ENCODE measurements around the gene AKAP5.

Gene AKAP5, protein sequence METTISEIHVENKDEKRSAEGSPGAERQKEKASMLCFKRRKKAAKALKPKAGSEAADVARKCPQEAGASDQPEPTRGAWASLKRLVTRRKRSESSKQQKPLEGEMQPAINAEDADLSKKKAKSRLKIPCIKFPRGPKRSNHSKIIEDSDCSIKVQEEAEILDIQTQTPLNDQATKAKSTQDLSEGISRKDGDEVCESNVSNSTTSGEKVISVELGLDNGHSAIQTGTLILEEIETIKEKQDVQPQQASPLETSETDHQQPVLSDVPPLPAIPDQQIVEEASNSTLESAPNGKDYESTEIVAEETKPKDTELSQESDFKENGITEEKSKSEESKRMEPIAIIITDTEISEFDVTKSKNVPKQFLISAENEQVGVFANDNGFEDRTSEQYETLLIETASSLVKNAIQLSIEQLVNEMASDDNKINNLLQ

DNA sequence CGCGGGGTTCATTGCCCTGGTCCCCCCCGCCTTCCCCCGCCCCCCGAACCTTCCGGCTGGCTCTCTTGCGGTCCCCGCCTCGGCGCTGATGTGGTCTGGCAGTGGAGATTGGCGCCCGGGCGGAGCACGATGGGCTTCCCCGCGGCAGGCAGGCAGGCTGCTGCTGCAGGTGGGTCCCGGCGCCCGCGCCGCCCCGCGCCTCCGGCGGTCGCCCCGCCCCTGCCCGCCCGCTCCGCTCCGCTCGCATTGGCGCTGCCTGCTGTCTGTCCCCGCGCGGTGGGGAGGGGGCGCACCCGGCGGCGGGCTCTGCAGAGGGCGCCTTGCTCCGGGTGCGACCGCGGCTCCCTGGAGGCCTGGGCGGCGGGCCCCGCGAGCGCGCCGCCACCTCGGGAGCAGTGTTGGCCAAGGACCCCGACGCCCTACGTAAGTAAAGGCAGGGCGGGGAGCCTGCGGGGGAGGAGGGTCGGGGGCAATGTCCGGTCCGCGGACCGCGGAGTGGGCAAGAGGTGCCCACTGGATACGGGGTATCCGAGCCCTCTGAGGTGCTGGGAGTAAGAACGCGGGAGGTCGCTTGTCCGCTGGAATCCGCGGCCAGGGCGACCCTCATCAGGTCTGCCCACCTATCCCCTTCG, at the start of gene AKAP5:
Gene AKAP5 (plus strand): TSS at position 309 of the 632 bp plus-strand sequence. CDS start 2,896 bp downstream, outside the sequence.
- peaks cover 14% of the 10 kb centered on the region for H3K4me1 ChIP-seq
- peaks cover 6% of the 10 kb centered on the region; the same call in 1 of the 2 replicates for H3K27me3 ChIP-seq
- TF ChIP-seq Cebpa-rat (IDR thresholded peaks at IDR 0.05): no peak
- H3K9me3 ChIP-seq: no peaks in the 10 kb centered on the region
- H3K4me2 ChIP-seq: peak within 1 kb of the TSS; percentile 86
- H3K36me3 ChIP-seq: peaks cover 18% of the 10 kb centered on the region
- peak within 1 kb of the TSS; percentile 57 for H3K9ac ChIP-seq
- peaks cover 47% of the 10 kb centered on the region for H4K20me1 ChIP-seq
- H3K27ac ChIP-seq: no peak within 1 kb of the TSS
- H3K4me3 ChIP-seq: peak within 1 kb of the TSS; percentile 66

DNA sequence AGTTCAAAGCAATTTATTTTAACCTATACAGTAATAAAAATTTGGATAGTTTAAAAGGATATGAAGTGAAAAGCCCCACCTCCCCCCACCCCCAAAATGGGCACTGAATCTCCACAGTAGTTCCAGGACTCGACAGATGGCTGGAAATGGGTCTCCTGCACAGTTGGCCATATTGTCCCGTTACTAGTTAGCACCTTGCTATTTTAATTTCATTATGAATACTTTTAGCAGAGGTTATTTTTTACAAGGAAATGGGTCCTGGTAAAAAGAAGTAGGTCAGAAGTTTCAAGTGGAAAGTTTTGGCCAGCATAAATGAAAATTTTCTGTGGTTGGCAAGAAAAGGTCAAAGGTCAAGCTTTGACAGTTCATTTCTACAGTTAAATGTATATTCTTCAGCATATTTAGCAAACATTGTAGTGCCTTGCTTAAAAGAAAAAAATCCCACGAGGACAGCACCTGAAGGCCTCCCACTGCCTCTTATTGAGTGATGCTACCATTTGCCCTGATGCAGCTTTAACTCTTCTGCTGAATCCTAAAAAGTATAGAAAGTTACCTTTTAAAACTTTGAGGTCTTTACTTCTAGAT, 48.9 kb upstream of the AKAP5 start:
- no peaks in the 10 kb centered on the region for H3K9me3 ChIP-seq
- peaks cover 100% of the 10 kb centered on the region for H3K36me3 ChIP-seq
- no peak overlapping the region for H3K4me2 ChIP-seq
- H3K27ac ChIP-seq: no peak overlapping the region
- TF ChIP-seq Cebpa-rat (IDR thresholded peaks at IDR 0.05): no peak
- H4K20me1 ChIP-seq: no peaks in the 10 kb centered on the region
- no peak overlapping the region for H3K4me3 ChIP-seq
- no peaks in the 10 kb centered on the region for H3K4me1 ChIP-seq
- H3K9ac ChIP-seq: no peak overlapping the region
- H3K27me3 ChIP-seq: no peaks in the 10 kb centered on the region

DNA sequence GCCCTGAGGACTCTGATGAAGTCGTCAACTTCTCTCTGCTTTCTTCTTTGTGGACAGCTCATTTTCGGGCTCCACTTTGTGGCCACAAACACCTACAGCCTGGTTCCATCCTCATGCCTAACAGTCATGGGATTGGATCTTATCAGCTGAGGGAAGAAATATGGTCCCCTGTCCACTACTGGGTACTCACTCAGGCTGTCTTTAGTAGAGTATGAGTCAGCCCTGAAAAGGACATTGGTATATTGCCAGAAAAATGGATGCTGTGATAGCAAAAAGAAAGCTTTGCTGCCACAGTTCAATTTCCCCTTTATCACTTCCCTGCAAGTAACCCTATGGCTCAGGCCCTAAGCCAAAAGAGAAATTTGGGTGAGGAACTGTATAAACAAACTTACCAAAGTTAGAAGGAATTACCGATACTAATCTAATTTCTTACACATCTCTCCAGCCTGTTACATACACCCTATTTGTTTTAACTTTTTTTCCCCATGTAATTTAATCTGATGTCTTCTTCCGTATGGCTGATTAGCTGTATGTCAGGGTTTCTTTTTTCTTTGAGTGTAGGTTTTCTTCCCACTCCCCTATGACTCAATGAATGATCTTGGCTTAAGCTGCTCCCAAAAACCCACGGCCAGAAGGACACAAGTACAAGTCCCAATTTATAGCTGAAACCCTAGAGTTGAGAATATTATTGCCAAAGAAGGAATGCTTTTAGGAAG, 48.1 kb upstream of the AKAP5 start:
- no peak overlapping the region for H3K4me2 ChIP-seq
- no peak for TF ChIP-seq Cebpa-rat (IDR thresholded peaks at IDR 0.05)
- H3K4me1 ChIP-seq: no peaks in the 10 kb centered on the region
- H3K27ac ChIP-seq: no peak overlapping the region
- H3K36me3 ChIP-seq: peaks cover 99% of the 10 kb centered on the region
- no peaks in the 10 kb centered on the region for H3K9me3 ChIP-seq
- no peaks in the 10 kb centered on the region for H4K20me1 ChIP-seq
- H3K4me3 ChIP-seq: no peak overlapping the region
- no peaks in the 10 kb centered on the region for H3K27me3 ChIP-seq
- H3K9ac ChIP-seq: no peak overlapping the region

DNA sequence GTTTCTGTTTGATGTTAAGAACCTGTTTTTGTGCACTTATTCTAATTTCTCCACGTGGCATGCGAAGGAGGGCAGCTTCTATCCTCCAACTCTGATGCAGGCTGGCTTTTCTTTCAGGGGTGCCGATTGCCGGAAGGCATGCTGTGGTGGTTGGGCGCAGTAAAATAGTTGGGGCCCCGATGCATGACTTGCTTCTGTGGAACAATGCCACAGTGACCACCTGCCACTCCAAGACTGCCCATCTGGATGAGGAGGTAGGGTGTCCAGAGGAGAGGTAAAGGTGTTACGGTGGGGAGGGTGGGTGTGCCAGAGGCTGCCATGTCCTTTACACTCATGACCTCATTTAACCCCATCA, 47.6 kb upstream of the AKAP5 start:
- Histone ChIP-seq H4K20me1 (no peaks in the 10 kb centered on the region), H3K27ac (no peak overlapping the region), H3K9ac (no peak overlapping the region), H3K4me2 (no peak overlapping the region), H3K9me3 (no peaks in the 10 kb centered on the region), H3K4me3 (no peak overlapping the region), H3K36me3 (peaks cover 99% of the 10 kb centered on the region), H3K4me1 (no peaks in the 10 kb centered on the region), H3K27me3 (no peaks in the 10 kb centered on the region)
- no peak for TF ChIP-seq Cebpa-rat (IDR thresholded peaks at IDR 0.05)

DNA sequence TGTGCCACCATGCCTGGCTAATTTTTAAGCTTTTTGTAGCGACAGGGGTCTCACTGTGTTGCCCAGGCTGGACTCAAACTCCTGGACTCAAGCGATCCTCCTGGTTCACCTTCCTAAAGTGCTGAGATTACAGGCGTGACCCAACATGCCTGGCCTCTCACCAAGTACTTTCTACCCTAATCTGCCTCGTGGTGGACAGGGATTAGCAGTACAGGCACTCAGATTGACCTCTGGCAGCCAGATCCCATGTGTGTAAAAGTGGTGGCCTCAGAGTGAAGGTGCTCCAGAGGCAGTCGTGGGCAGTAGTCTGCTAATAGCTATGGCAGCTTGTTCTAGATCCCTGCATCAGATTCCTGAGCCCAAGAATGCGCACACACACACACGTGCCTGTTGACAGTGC, 46.3 kb upstream of the AKAP5 start:
- Histone ChIP-seq H3K9me3 (no peaks in the 10 kb centered on the region), H4K20me1 (no peaks in the 10 kb centered on the region), H3K36me3 (peaks cover 99% of the 10 kb centered on the region), H3K4me2 (no peak overlapping the region), H3K9ac (no peak overlapping the region), H3K4me3 (no peak overlapping the region), H3K27ac (no peak overlapping the region), H3K27me3 (no peaks in the 10 kb centered on the region), H3K4me1 (no peaks in the 10 kb centered on the region)
- no peak for TF ChIP-seq Cebpa-rat (IDR thresholded peaks at IDR 0.05)

DNA sequence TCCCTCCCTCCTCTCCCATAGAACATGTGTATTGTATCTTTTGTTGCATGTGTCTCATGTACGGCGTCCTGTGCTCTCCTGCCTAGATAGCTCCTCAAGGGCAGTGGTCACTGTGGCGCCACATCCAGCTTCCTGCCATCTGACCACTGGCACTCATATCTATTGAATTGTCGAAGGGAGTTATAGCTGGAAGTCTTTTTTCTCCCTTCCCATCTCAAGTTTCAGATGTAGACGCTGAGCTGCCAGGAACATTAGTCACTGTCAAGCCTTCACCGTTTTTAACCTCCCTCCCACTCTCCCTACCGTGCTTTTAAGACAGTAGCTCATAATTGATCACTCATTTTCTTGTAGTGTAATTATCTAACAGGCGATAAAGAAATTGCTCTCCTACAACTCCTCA, 44.1 kb upstream of the AKAP5 start:
- Histone ChIP-seq H3K4me2 (no peak overlapping the region), H4K20me1 (no peaks in the 10 kb centered on the region), H3K27ac (no peak overlapping the region), H3K9ac (no peak overlapping the region), H3K9me3 (no peaks in the 10 kb centered on the region), H3K36me3 (peaks cover 99% of the 10 kb centered on the region), H3K4me1 (no peaks in the 10 kb centered on the region), H3K4me3 (no peak overlapping the region), H3K27me3 (no peaks in the 10 kb centered on the region)
- TF ChIP-seq Cebpa-rat (IDR thresholded peaks at IDR 0.05): no peak

DNA sequence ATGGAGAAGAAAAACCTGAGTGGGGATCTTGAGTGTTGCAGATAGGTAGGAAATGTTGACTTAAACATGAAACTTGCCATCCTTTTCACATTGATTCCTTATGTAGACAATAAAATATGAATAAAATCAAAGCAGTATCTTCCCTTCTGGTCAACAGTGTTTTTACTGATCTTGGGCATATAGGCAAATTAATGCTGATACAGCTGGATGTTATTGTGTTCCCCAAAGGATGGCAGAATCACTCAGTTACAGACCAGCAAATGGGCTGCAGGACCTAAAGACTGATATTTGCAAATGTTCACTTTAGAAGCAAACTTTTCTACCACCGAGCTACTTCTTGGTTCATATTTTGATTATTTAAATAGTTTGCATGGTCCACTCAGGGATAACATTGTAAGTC, 43.3 kb upstream of the AKAP5 start:
- TF ChIP-seq Cebpa-rat (IDR thresholded peaks at IDR 0.05): no peak
- H3K36me3 ChIP-seq: peaks cover 98% of the 10 kb centered on the region
- no peaks in the 10 kb centered on the region for H4K20me1 ChIP-seq
- H3K27me3 ChIP-seq: no peaks in the 10 kb centered on the region
- no peak overlapping the region for H3K4me2 ChIP-seq
- H3K9me3 ChIP-seq: no peaks in the 10 kb centered on the region
- no peak overlapping the region for H3K9ac ChIP-seq
- H3K4me1 ChIP-seq: no peaks in the 10 kb centered on the region
- H3K27ac ChIP-seq: no peak overlapping the region
- H3K4me3 ChIP-seq: no peak overlapping the region

DNA sequence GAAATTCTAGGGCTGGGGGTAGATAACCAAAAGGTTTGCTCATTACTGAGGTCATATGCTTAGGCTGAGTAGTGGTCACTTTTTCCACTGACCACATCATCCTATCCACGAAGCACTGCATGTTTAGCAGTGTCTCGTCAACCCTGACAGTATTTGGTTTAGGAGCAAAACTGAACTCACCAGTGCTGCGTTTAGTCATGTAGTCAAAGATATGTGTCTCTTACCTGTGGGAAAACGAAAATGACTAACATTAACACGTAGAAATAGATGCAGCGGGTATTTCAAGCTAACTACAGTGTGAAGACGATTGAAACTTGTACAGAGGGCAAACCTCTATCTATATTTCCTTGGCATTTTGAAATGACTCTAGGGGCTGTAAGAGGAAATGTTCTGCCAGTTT, 42.5 kb upstream of the AKAP5 start:
- Histone ChIP-seq H3K4me3 (no peak overlapping the region), H3K36me3 (peaks cover 98% of the 10 kb centered on the region), H3K9me3 (no peaks in the 10 kb centered on the region), H3K4me2 (no peak overlapping the region), H3K4me1 (no peaks in the 10 kb centered on the region), H4K20me1 (no peaks in the 10 kb centered on the region), H3K27me3 (no peaks in the 10 kb centered on the region), H3K9ac (no peak overlapping the region), H3K27ac (no peak overlapping the region)
- TF ChIP-seq Cebpa-rat (IDR thresholded peaks at IDR 0.05): no peak

DNA sequence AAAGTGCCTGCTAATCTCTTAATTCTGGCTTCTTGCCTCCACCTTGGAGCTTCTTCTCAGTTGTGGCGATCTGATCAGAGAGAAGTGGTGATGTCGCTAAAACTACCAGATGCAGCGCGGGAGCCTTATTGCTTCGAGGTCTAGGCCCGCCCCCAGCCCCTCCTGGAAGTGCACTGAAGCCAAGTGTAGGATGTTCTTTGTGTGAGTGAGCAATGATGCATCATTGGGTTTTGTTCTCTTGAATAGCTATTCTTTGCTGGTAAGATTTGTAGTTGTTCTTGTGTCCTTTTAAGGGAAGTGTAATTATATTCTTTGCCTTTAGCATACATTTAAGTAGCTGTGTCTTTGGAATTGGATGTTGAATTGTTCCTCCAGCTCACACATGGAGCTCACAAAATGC, 41.3 kb upstream of the AKAP5 start:
- peaks cover 98% of the 10 kb centered on the region for H3K36me3 ChIP-seq
- H3K27ac ChIP-seq: no peak overlapping the region
- no peaks in the 10 kb centered on the region for H3K9me3 ChIP-seq
- no peak overlapping the region for H3K4me2 ChIP-seq
- TF ChIP-seq Cebpa-rat (IDR thresholded peaks at IDR 0.05): no peak
- H3K4me1 ChIP-seq: no peaks in the 10 kb centered on the region
- no peak overlapping the region for H3K9ac ChIP-seq
- no peaks in the 10 kb centered on the region for H3K27me3 ChIP-seq
- H4K20me1 ChIP-seq: no peaks in the 10 kb centered on the region
- no peak overlapping the region for H3K4me3 ChIP-seq

DNA sequence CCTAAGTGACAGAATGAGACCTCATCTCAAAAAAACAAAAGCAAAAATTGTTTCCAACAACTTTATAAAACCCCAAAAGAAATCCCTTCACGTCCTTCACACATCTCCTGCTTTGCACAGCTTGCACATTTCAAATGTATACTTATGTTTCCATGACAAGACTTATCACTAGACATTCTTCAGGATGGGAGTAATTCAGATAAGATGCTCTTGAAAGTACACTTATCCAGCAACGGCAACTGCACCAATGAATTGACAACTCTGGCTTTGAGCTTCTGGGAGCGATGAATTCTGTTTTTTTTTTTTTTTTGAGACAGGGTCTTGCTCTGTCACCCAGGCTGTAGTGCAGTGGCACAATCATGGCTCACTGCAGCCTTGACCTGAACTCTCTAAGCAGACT, 30.8 kb upstream of the AKAP5 start:
- no peak overlapping the region for H3K4me2 ChIP-seq
- no peak overlapping the region for H3K27ac ChIP-seq
- TF ChIP-seq Cebpa-rat (IDR thresholded peaks at IDR 0.05): no peak
- H3K4me3 ChIP-seq: no peak overlapping the region
- no peaks in the 10 kb centered on the region for H4K20me1 ChIP-seq
- H3K9me3 ChIP-seq: no peaks in the 10 kb centered on the region
- H3K27me3 ChIP-seq: no peaks in the 10 kb centered on the region
- H3K36me3 ChIP-seq: peaks cover 100% of the 10 kb centered on the region
- H3K4me1 ChIP-seq: no peaks in the 10 kb centered on the region
- H3K9ac ChIP-seq: no peak overlapping the region
